Measurements from ENCODE around the gene EPAS1.

DNA sequence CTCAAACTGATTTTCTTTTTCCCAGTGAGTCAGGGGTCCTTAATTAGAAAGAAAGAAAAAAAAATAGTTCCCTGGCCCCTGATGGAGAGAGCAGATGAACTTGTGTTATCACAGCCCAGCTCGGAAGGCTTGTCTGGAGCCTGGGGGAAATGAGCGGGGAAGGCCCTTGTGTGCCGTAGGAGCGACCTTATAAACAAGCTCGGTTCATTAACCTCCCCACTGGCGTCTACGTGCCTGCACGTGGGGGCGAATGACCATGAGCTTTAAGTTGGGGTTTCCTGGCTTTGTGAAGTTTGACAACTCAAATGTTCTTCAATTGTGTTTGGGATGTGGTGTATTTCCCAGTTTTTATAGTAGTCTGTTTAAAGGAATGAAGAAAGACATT, 69.5 kb downstream of the EPAS1 start:
- TF ChIP-seq POLR2A (IDR thresholded peaks at IDR 0.05; ENCODE audit: low read length) (no peak), GATA1 (IDR thresholded peaks at IDR 0.05; ENCODE audit: low read depth, low read length) (no peak)

All from erythroblast (primary cell).